NCI-H1417 treated with DMSO at 0.1 percent for 48 hours (cell line): ENCODE results near the gene TMPRSS7.
"Not testable (repeated sequence)": the region's sequence is repeated elsewhere in the genome, so short reads cannot be mapped to it uniquely, and the experiment has no call there.

Source experiments
- DNase-seq: peaks from one replicate; lab custom pipeline; 2025; lab: John Stamatoyannopoulos, UW

Gene TMPRSS7

DNA sequence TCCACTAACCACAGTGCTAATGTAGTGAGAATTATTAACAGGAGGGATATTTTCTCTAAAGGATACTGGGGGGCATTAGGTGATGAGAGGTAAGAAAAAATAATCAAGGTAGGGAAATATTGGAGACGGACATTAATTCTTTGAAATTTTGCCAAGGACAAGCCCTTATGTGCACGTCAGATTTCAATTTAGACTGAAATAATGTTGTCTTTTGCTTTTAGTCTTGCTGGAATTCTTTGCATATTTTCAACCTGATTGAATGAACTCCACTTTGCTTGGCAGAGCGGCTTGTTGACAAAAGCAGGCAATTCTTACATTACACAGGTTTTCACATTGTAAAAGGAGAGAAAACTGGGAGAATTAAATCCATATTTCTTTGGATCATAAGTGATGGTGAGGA, 26.6 kb downstream of the TMPRSS7 start:
- no peak for DNase-seq

DNA sequence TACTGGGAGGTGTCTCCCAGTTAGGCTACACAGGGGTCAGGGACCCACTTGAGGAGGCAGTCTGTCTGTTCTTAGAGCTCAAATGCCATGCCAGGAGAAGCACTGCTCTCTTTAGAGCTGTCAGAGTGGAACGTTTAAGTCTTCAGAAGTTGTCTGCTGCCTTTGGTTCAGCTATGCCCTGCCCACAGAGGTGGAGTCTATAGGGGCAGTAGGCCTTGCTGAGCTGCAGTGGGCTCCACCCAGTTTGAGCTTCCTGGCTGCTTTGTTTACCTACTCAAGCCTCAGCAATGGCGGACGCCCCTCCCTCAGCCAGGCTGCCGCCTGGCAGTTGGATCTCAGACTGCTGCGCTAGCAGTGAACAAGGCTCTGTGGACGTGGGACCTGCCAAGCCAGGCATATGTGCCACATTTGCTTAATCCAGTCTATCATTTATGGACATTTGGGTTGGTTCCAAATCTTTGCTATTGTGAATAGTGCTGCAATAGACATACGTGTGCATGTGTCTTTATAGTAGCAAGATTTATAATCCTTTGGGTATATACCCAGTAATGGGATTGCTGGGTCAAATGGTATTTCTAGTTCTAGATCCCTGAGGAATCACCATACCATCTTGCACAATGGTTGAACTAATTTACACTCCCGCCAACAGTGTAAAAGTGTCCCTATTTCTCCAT, 38.0 kb downstream of the TMPRSS7 start:
- not testable (repeated sequence) for DNase-seq

DNA sequence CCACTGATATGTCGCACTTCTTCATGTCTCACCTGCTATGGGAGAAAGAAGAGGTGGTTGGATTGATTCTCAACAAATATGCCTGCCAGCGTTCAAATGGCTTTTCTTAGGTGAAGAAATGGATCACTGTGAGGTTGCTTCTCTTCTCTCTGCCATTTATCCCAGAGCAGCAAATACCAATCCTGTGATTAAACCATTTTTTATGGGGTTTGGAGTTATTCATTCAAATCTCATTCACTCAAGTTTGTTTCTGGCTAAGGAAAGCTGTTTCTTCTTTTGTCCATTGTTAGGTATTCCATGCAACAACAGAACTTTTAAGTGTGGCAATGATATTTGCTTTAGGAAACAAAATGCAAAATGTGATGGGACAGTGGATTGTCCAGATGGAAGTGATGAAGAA, 39.5 kb downstream of the TMPRSS7 start:
- no peak for DNase-seq

DNA sequence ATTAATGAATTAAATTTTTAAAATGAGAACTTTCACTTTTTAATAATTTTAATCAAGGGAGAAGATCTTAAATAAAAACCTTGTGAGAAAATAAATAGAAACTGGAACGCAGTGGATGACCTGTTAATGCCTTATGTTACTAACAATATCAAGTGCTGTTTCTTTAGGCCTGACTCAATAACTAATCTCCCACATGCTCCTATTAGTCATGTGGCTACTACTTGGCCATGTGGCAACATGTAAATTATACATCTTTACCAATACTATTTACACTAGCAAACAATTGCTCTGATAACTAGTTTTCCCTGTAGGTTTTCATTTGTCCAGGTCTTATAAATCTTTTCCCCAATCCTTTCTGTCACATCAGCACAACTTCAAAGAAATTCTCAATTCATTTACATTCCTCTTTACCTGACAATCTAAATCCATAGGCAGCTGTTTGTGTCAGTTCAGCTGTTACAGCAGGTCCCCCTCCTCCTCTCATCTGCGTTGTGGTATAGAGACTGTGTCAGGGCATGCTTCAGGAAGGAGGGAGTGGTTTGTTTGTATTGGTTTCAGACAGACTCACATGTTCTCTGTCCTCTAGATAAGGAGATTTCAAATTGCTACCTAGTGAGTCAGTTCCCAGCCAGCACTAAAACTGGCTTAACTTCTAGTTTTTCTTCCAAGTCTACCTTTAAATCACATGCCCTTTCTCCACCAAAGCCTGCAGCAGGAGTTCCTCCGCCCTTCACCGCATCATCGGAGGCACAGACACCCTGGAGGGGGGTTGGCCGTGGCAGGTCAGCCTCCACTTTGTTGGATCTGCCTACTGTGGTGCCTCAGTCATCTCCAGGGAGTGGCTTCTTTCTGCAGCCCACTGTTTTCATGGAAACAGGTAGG, 40.3 kb downstream of the TMPRSS7 start:
- DNase-seq: peak; percentile 70

DNA sequence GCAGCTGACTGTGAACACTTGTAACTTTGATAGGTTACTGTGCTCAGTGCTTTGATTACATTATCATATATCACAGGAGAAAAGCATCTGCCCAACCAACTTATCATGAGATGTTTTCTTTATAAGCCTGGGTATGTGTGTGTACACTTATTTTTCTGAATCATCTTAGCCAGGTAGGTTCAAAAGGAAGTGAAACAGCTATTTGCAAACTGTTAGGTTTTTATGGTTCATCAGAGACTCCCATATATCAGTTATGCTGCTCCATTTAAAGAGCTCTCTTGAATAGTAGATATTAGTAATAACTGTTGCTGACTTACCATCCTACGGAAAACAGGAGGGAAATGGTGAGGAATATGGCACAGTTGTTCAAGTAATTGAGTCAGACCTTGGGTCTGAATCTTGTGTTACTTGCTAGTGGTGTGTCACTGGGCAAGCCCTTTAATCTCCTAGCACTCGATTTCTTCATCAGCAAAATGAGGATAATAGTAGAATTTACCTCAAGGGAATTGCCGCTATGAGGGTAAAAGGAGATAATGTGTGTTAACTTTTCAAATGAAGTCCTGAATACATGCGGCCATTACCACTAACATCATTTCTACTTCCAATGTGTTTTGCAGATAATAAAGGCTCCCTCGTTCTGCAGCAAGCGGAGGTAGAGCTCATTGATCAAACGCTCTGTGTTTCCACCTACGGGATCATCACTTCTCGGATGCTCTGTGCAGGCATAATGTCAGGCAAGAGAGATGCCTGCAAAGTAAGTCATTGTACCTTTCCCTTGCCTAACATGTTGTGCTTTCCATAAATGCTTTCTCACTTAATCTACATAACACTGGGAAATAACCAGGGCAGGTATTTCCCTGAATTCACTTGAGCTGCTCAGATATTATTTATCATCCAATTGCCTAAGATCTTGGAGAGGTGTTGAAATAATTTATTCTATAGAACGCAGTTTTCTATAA, 43.9 kb downstream of the TMPRSS7 start:
- DNase-seq: no peak

DNA sequence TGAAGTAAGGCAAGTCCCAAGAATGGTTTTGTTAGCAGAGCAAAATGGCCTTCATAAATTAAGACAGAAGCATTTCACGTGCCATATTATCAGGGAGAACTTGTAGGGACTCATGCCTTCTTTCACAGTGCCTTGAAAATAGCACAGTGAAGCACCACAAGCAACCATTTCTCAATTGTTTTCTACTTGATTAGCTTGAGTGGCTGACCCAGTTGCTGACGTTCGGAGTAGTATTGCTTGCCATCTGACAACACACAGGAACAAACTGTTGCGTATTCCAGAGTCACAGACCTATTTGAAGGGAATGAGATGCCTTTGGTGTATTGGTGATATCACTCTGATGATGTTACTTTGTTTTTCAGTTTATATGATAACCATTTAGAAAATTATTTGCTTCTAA, 48.7 kb downstream of the TMPRSS7 start:
- no peak for DNase-seq

DNA sequence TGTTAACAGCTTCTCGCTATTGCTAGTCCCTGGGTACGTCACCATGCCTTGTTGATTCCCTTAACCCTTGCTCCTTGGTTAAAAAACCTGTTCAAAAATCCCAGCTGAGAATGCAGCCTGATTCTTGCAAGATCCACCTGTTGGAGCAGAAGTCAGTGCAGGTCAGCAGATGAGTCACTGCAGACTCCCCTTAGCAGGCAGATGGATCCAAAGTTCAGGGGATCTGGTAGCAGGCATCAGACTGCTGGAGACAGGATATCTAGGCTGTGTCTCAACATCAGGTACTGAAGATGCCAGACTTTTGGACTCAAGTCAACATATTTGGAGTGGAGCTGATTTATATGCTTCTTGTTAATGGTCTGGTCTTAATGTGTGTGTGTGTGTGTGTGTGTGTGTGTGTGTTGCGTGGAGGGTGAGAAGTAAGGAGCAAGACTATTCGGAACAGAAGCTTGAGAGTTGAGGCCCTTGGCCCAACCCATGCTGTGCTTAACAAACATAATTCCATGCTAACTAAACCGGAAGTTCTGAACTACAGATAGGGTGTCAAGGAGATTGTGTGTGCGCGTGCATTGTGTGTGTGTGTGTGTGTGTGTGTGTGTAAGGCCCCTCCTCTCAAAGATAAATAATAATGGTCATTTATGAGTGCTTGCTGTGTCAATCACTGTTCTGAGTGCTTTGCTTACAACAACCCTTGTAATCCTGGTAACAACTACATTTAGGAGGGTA, 50.6 kb downstream of the TMPRSS7 start:
- DNase-seq: no peak

DNA sequence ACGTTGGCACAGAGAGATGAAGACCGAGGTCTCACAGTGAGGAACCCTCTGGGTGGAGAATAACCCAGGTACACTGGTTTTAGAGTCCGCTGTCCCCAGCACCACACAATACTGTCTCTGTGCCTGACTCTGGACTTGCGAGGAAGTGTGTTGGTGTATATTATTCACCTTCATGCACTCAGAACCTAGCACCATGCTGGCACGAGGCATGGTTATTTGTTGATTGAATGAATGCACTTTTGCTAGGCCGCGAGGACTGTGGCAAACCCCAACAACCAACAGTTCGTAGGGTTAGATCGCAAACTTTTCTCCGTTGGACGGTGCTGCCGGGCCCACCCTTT, 51.2 kb downstream of the TMPRSS7 start:
- DNase-seq: no peak

DNA sequence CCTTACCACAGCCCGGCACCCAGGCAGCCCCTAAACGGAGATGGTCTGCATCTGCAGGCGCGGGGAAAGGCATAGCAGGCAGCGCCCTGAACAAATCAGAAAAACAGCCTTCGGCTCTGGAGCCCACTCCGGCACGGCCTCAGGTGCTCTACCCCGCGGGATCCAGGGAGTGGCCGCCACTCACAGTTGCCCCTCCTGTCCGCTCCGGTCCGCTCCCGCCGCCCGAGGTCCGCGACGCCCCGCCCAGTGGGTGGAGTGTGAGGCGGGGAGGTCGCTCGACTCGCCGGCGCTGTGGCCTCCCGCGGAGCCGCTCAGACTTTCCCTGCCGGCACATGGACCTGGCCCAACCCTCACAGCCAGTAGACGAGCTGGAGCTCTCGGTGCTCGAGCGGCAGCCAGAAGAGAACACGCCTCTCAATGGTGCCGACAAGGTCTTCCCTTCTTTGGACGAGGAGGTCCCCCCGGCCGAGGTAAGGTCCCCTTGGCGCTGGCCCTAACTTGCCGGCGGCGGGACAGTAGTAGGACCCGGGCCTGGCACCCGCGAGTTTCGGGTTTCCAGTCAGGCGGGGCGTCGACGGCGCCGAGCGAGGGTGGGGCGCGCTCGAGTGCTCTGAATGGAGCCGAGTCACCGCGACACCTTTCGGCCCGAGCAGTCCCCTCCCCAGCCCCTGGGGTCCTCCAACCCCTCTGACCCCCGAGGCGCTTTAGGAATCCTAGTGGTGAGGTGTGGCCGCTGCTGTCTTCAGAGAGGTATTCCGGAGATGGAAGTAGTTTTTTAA, 51.7 kb downstream of the TMPRSS7 start, which contains the start of gene C3orf52:
C3orf52 (plus strand) TSS at position 314 of the 779 bp plus-strand sequence; CDS start at position 333, 19 bp downstream.
- DNase-seq: no peak

DNA sequence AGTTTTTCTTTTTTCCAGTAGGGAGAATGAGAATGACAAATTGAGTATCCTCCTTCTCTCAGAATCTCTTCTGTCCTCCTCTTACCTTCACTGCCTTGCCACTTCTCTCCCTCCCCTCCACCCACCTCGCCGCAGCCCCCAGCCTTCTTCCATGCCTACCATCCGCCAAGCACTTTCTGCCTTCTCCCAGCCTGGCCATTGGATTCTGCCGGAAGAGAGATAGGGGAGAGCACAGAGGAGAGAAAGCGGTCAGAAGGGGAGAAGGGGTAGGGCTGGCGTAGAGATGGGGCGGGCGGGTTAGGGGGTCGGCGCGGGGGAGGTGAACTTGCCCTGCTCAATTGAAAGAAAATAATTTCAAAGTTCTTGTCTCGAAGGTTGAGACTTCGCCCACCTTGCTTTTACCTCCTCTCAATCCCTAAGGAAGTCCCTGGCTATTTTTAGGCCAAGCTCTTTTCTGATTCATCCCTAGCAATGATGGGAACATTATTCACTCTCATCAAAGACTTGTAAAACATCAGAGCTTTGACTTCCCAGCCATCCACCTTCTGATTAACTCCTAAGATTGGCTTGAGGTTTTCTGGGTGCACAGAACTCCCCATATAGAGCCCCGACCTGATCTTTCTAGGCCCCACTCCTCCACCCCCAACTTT, 52.5 kb downstream of the TMPRSS7 start:
- DNase-seq: no peak

DNA sequence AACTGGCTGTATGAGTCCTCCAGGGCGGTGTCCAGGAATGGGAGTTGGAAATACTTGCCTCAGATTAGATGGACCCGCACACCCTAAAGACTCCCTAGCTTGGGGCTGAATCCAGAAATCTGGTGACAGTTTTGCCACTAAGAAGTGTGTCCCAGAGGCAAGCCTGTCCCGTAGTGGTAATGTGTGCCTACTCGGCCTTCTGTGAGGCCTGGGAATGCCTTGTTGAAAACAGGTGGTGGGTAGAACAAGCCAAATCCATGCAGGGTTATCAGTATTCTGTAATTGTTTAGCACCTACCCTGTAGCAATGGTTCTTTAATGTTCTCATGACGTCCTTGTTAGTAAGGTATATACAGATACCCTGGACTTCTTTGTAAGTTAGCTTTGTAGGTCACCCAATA, 53.2 kb downstream of the TMPRSS7 start:
- no peak for DNase-seq

DNA sequence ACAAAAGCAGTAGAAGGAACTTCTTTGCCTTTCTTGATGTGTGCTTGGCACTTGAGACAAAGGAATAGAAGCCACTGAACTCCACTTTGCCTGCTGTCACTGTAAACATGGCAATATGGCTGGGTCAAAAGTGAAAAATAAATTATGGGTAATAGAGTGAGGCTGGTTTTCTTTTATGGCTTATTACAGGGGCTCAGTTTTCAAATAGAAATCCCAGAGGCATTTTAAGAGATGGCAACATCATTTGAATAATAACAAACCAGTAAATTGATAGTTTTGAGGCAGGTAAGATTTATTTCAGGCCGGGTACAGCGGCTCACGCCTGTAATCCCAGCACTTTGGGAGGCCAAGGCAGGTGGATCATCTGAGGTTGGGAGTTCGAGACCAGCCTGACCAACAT, 54.4 kb downstream of the TMPRSS7 start:
- DNase-seq: no peak

DNA sequence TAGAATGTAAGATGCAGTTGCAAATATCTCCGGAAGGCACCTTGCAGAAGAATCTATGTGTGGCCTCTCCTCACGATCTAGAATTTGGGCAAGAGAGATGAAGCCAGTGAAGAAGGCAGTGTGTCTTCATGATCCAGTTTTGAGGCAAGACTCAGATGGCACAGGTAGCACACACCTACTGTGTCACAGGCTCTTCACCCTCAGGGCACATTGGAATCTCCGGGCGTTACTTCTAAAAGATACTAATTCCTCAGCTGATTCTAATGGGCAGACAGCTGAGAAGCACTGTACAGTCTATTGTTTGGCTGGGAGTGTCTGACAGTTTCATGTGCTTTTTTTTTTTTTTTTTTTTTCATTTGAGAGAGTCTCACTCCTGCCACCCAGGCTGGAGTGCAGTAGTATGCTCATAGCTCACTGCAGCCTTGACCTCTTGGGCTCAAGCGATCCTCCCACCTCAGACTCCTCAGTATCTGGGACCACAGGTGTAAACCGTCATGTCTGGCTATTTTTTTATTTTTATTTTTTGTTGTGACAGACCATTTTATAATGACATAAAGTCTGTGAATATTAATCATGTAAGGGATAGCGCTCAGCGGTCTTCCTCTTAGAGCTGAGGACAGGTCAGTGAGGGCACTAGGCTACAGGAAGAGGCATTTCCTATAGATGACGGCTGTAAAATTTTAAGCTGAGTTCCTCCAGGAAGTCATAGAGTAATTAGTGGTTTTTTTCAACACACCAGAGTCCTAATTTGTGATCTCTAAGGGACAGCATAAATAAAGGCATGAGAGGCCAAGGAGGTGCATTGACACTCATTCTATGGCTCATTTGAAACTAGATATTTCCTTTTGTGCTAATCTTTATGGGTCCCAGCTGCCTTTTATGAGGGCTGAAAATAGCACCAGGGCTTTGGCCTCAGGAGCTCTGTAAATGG, 55.7 kb downstream of the TMPRSS7 start:
- DNase-seq: no peak

DNA sequence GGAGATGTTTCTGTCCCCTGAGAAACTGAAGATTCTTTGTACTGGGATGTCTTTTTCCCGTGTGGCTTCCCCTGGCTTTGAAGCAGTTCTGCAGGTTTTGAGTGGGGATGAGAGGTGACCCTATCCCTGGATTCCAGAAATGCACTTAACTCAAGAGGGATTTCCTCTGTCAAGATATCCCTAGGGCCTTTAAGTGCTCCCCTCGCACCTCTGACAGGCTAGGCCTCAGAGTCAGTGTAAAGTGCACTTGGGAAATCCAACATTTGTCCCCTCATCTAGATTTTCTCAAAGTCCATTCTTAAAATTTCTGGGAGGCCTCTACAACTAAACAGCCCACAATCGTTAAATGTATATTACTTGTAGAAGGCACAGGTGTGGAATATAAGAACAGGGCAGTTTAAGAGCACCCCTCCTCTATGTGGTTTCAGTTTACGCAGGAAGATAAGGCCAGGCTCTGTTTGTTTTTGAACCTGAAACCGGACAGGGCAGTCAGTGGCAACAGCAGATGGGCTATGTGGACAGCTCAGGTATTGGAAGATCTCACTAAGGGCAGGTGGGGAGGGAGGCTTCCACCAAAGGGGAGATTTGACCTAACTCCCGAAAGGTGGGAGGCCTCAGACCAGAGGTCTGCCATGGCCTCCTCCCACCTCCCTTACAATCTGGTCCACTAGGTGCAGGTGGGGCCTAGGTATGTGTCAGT, 56.5 kb downstream of the TMPRSS7 start:
- no peak for DNase-seq

DNA sequence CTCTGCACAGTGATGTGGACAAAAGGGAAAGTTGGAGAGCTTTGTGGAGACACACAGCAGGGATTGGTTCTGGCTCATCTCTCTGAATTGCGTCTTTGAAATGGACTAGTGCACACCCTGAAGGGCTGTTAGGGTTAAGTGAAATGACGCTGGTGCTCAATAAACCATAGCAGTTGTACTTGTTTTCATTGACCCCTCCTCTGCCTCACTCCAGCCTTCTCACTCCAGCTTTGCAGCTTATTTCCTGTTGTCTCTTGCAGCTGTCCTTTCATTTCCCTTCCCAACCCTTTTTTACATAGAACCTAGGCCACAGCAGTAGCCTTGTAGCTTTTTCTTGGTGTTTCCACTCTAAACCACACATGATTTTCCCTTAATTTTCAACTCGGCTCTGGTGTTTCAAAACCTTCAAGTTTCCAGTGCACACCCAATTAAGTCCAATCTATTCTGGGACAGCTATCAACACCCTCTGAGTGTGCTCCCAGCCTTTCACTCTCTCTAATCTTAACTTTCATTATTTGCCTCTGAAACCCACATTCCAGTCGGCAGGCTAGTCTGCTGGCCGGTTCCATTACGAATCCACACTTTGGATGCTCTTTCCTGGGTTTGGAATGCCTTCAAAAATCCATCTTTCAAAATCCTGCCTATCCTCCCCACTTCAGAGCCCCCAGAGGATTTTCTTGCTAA, 58.1 kb downstream of the TMPRSS7 start:
- DNase-seq: no peak

DNA sequence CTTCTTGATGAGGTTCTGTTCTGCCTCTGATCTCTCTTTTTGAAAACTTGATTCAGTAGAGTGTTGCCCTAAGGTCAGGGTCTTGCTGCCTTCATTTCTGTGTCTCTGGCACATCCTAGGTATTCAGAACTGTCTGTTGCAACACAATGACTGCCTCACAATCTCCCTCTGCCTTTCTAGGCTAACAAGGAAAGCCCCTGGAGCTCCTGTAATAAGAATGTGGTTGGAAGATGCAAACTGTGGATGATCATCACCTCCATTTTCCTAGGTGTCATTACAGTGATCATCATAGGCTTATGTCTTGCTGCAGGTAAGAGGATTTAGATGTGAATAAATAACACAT, 58.6 kb downstream of the TMPRSS7 start:
- no peak for DNase-seq

DNA sequence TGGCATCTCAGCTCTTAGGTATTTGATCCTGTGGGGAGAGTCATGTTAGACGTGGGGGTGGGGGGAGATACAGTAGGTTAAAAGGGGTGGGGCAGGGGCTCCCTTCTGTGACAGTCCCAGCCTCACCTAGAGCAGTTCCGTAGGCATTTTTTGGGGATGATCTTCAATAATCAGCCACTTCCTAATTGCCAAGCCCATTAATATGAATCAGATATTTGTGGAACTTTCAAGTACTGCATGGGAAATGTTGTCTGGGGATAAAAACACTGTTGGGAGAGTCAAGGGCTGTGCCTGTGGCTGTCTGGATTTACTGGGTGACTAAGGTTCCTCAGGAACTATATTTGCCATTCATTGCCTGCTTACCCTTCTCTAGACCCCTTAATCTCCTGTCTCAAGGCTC, 61.2 kb downstream of the TMPRSS7 start:
- DNase-seq: no peak

DNA sequence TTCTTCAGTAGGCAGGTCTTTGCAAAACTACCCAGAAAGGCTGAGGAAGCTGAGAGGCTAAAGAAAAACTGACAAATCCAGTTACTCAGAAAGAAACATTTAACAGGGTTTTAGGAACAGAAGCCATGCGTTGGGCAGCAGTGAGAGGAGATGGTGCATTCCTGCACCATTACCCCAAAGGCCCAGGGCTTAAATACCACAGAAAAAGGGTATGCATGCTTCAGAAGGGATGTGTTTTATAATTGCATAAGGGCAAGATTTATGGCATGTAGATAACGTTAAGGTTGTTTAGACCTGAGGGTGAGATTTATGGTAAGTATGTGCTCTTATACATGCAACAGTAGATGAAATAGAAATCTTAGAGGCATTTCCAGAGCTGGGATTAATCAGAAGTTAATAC, 61.6 kb downstream of the TMPRSS7 start:
- DNase-seq: no peak
